ENCODE data around the gene METTL9.

- TF ChIP-seq SETDB1 (IDR thresholded peaks at IDR 0.05; ENCODE audit: insufficient read length, low read length) (no peak), ZSCAN23 (tag by site-specific recombination; IDR thresholded peaks at IDR 0.05) (no peak), CTCF (tag by site-specific recombination; IDR thresholded peaks at IDR 0.05) (no peak)
- TF ChIP-seq, protein P1, sequence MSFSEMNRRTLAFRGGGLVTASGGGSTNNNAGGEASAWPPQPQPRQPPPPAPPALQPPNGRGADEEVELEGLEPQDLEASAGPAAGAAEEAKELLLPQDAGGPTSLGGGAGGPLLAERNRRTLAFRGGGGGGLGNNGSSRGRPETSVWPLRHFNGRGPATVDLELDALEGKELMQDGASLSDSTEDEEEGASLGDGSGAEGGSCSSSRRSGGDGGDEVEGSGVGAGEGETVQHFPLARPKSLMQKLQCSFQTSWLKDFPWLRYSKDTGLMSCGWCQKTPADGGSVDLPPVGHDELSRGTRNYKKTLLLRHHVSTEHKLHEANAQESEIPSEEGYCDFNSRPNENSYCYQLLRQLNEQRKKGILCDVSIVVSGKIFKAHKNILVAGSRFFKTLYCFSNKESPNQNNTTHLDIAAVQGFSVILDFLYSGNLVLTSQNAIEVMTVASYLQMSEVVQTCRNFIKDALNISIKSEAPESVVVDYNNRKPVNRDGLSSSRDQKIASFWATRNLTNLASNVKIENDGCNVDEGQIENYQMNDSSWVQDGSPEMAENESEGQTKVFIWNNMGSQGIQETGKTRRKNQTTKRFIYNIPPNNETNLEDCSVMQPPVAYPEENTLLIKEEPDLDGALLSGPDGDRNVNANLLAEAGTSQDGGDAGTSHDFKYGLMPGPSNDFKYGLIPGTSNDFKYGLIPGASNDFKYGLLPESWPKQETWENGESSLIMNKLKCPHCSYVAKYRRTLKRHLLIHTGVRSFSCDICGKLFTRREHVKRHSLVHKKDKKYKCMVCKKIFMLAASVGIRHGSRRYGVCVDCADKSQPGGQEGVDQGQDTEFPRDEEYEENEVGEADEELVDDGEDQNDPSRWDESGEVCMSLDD (tag by site-specific recombination; IDR thresholded peaks at IDR 0.05): no peak
- TF ChIP-seq, protein P2, sequence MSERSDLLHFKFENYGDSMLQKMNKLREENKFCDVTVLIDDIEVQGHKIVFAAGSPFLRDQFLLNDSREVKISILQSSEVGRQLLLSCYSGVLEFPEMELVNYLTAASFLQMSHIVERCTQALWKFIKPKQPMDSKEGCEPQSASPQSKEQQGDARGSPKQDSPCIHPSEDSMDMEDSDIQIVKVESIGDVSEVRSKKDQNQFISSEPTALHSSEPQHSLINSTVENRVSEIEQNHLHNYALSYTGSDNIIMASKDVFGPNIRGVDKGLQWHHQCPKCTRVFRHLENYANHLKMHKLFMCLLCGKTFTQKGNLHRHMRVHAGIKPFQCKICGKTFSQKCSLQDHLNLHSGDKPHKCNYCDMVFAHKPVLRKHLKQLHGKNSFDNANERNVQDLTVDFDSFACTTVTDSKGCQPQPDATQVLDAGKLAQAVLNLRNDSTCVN (tag by site-specific recombination; optimal IDR thresholded peaks at IDR 0.05): no peak
Measured at GRCh38 chr16:21608639-21609328, 9.4 kb downstream of the METTL9 start.
